HG03159 (cell line): ENCODE results near the gene C17orf75.

Experiments used
- ATAC-seq: cut with Tn5 transposase; IDR thresholded peaks from one replicate; pipeline ENCODE4 v1.9.1; 2021; ENCODE audit warnings: mild to moderate bottlenecking, moderate library complexity; ENCODE audit not compliant: unreplicated experiment

Gene C17orf75

GRCh38 chr17:32307658-32308057 lies 34.3 kb downstream of the C17orf75 start:
- ATAC-seq = no peak

GRCh38 chr17:32305049-32305448 lies 36.9 kb downstream of the C17orf75 start:
- ATAC-seq = no peak

GRCh38 chr17:32303781-32304288 lies 38.1 kb downstream of the C17orf75 start:
- no peak for ATAC-seq

GRCh38 chr17:32302860-32303649 lies 38.9 kb downstream of the C17orf75 start:
- no peak for ATAC-seq

GRCh38 chr17:32302037-32302436 lies 39.9 kb downstream of the C17orf75 start:
- no peak for ATAC-seq

- no peak for ATAC-seq
These were observed 42.3 kb downstream of the C17orf75 start for GRCh38 chr17:32299580-32300164.

- ATAC-seq = no peak
These were observed 43.0 kb downstream of the C17orf75 start for GRCh38 chr17:32298721-32299579.

GRCh38 chr17:32298298-32298697 lies 43.7 kb downstream of the C17orf75 start:
- ATAC-seq = no peak

- no peak for ATAC-seq
These were observed 44.1 kb downstream of the C17orf75 start for GRCh38 chr17:32297860-32298259.

GRCh38 chr17:32297424-32297823 lies 44.5 kb downstream of the C17orf75 start:
- no peak for ATAC-seq

GRCh38 chr17:32292094-32292493 lies 49.9 kb downstream of the C17orf75 start:
- no peak for ATAC-seq

- ATAC-seq = no peak
These were observed 52.4 kb downstream of the C17orf75 start for GRCh38 chr17:32289471-32290070.

- ATAC-seq = no peak
These were observed 53.4 kb downstream of the C17orf75 start for GRCh38 chr17:32288615-32289014.

- ATAC-seq = no peak
These were observed 54.0 kb downstream of the C17orf75 start for GRCh38 chr17:32287804-32288511.

- no peak for ATAC-seq
These were observed 55.5 kb downstream of the C17orf75 start for GRCh38 chr17:32286518-32286900.

- no peak for ATAC-seq
These were observed 56.0 kb downstream of the C17orf75 start for GRCh38 chr17:32285746-32286517.

GRCh38 chr17:32285306-32285705 lies 56.7 kb downstream of the C17orf75 start:
- ATAC-seq = no peak

- ATAC-seq = no peak
These were observed 58.2 kb downstream of the C17orf75 start for GRCh38 chr17:32283745-32284201.

- no peak for ATAC-seq
These were observed 60.9 kb downstream of the C17orf75 start for GRCh38 chr17:32281011-32281451.
